BE2C (cell line): ENCODE measurements around the gene PSPN.
A peak's percentile ranks its signal among the peaks of the same experiment; 100 is the strongest.
"Not testable (repeated sequence)": the region's sequence is repeated elsewhere in the genome, so short reads cannot be mapped to it uniquely, and the experiment has no call there.

Source experiments
- DNase-seq: peaks from one replicate; pipeline ENCODE4 v3.0.0-alpha.2; 2020
- H3K27me3 ChIP-seq: fragments of 250-450 bp; sonication (Bioruptor Pico); 2 replicates; pipeline ENCODE4 v1.5.1; 2020; ENCODE audit warnings: mild to moderate bottlenecking
- H3K36me3 ChIP-seq: fragments of 250-450 bp; sonication (Bioruptor Pico); 2 replicates; pipeline ENCODE4 v1.5.1; 2020; ENCODE audit warnings: mild to moderate bottlenecking
- H3K4me1 ChIP-seq: fragments of 250-450 bp; sonication (Bioruptor Pico); 2 replicates; pipeline ENCODE4 v1.5.1; 2020
- H3K4me3 ChIP-seq: 2 replicates; pipeline ENCODE4 v1.5.1; 2011; ENCODE audit warnings: low read depth, low read length
- H3K9me3 ChIP-seq: fragments of 250-450 bp; sonication (Bioruptor Pico); 2 replicates; pipeline ENCODE4 v1.5.1; 2020
- CTCF ChIP-seq: IDR thresholded peaks from 2 replicates; pipeline ENCODE4 v1.5.1; 2012; ENCODE audit warnings: mild to moderate bottlenecking, low read depth, low read length

PSPN gene

DNA sequence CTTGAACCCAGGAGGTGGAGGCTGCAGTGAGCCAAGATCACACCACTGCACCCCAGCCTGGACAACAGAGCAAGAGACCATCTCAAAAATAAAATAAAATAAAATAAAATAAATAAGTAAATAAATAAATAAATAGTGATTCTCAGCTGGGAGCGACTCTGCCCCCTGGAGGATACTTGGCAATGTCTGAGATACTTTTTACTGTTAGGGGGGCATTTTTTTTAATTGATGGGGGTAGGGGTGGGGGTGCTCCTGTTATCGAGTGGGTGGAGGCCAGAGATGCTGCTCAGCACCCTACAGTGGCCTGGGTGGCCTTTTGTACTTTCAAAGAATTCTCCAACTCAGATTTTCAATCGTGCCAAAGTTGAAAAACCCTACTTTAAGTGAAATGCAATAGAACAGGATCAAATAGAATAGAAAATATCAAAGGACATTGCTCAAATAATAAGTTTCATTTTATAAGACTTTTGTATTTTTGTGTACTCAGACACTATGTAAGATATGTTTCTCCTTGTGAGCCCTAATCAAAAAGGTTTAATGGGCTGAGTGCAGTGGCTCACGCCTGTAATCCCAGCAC lies 21.5 kb downstream of the PSPN start:
- peaks cover 4% of the 10 kb centered on the region for H3K27me3 ChIP-seq
- no peaks in the 10 kb centered on the region; the same call in 1 of the 2 replicates for H3K9me3 ChIP-seq
- no peak for DNase-seq
- no peaks in the 10 kb centered on the region for H3K4me1 ChIP-seq
- peak; percentile 38 for TF ChIP-seq CTCF
- H3K36me3 ChIP-seq, result no peaks in the 10 kb centered on the region
- H3K4me3 ChIP-seq, result no peak overlapping the region

GRCh38 chr19:6352381-6353165 lies 23.2 kb downstream of the PSPN start:
- no peaks in the 10 kb centered on the region; the same call in 1 of the 2 replicates for H3K9me3 ChIP-seq
- H3K36me3 ChIP-seq, result no peaks in the 10 kb centered on the region
- TF ChIP-seq CTCF, result no peak
- H3K4me1 ChIP-seq, result no peaks in the 10 kb centered on the region
- H3K27me3 ChIP-seq, result peaks cover 4% of the 10 kb centered on the region
- H3K4me3 ChIP-seq, result no peak overlapping the region
- no peak for DNase-seq

DNA sequence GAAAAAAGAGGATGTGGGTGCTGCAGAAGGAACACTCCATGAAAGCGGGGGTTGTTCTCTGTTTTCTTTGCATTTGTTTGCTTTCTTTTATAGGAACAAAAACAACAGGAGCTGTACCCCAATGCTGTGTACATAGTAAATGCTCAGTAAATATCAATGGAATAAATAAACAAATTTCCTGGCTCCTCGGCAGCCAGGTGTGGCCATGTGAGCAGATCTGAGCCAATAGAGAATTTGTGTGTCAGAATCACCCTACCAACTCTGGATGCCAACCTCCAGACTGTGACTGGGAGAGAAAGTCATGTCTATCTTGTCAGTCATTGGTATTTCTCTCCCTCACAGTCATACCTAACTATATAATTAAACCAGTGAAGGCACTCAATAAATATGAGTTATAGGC lies 25.0 kb downstream of the PSPN start:
- no peak for DNase-seq
- Histone ChIP-seq H3K9me3 (no peaks in the 10 kb centered on the region; the same call in 1 of the 2 replicates), H3K36me3 (no peaks in the 10 kb centered on the region), H3K4me1 (no peaks in the 10 kb centered on the region), H3K27me3 (peaks cover 4% of the 10 kb centered on the region), H3K4me3 (no peak overlapping the region)
- no peak for TF ChIP-seq CTCF

DNA sequence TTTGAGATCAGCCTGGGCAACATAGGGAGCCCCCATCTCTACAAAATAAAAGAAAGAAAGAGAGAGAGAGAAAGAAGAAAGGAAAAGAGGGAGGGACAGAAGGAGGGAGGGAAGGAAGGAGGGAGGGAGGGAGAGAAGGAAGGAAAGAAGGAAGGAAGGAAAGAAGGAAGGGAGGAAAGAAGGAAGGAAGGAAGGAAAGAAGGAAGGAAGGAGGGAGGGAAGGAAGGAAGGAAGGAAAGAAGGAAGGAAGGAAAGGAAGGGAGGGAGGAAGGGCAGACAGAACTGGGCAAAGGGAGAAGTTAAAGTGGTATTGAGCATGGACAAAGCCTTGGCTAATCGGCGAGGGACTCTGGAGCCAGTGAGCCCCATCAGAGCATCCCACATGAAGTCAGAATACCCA lies 26.5 kb downstream of the PSPN start:
- H3K4me1 ChIP-seq, H3K9me3 ChIP-seq, H3K4me3 ChIP-seq, H3K27me3 ChIP-seq, H3K36me3 ChIP-seq, DNase-seq: not testable (repeated sequence)

GRCh38 chr19:6343462-6343861 lies 32.3 kb downstream of the PSPN start:
- H3K4me1 ChIP-seq, result no peaks in the 10 kb centered on the region
- DNase-seq, result no peak
- no peak for TF ChIP-seq CTCF
- H3K27me3 ChIP-seq, result no peaks in the 10 kb centered on the region
- no peaks in the 10 kb centered on the region for H3K9me3 ChIP-seq
- H3K36me3 ChIP-seq, result no peaks in the 10 kb centered on the region
- no peak overlapping the region for H3K4me3 ChIP-seq

DNA sequence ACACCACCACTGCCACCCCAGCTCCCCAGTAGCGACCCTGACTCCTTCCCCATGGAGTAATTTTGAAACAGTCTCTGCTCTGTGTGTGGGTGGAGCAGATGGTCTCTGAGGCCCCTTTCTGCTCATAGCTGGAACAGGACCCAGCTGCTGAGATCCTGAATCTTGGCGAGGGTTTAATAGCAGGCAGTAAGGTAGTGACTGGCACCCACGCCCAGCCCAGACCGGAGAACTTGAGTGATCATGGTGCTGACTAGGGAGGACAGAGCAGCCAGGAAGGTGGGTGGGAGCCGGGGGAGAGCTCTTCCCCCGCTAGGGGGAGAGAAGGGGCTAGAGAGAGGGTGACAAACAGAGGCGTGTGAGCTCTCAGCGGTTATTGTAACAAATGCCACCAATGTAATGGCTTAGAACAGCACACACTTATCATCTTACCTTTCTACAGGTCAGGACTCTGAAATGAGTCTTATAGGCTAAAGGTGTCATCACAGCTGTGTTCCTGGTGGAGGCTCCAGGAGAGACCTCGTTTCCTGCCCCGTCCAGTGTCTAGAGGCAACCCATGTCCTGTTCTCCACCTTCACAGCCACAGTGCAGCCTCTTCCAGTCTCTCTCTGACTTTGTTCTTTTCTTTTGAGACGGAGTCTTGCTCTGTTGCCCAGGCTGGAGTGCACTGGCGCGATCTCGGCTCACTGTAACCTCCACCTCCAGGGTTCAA lies 35.1 kb downstream of the PSPN start:
- TF ChIP-seq CTCF, result peak; percentile 29; the same call in 1 of the 2 replicates
- no peaks in the 10 kb centered on the region for H3K4me1 ChIP-seq
- H3K9me3 ChIP-seq, result no peaks in the 10 kb centered on the region
- H3K27me3 ChIP-seq, result no peaks in the 10 kb centered on the region
- H3K36me3 ChIP-seq, result no peaks in the 10 kb centered on the region
- H3K4me3 ChIP-seq, result no peak overlapping the region
- DNase-seq, result no peak
